ENCODE results near the gene ZNF574.

ZNF574 gene

DNA sequence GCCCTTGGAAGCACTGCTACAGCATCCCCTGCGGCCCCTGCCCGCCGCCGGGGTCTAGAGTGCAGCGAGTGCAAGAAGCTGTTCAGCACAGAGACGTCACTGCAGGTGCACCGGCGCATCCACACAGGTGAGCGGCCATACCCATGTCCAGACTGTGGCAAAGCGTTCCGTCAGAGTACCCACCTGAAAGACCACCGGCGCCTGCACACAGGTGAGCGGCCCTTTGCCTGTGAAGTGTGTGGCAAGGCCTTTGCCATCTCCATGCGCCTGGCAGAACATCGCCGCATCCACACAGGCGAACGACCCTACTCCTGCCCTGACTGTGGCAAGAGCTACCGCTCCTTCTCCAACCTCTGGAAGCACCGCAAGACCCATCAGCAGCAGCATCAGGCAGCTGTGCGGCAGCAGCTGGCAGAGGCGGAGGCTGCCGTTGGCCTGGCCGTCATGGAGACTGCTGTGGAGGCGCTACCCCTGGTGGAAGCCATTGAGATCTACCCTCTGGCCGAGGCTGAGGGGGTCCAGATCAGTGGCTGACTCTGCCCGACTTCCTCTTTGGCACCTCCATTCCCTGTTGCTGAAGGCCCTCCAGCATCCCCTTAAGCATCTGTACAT lies 4.9 kb downstream of the ZNF574 start:
- H3K4me1 ChIP-seq = peaks cover 5% of the 10 kb centered on the region; the same call in 1 of the 2 replicates
- H3K36me3 ChIP-seq (replicated peaks) = peaks cover 42% of the 10 kb centered on the region
- no peak for DNase-seq (ENCODE audit: low spot score in 2 of 2)
- no peak overlapping the region for H3K4me3 ChIP-seq
- in situ Hi-C loops (cut with MboI; ENCODE audit: low sequenced_read_pairs) = no loop called here
- no peaks in the 10 kb centered on the region for H3K27me3 ChIP-seq (ENCODE audit: low read depth)
- no peaks in the 10 kb centered on the region for H3K9me3 ChIP-seq

DNA sequence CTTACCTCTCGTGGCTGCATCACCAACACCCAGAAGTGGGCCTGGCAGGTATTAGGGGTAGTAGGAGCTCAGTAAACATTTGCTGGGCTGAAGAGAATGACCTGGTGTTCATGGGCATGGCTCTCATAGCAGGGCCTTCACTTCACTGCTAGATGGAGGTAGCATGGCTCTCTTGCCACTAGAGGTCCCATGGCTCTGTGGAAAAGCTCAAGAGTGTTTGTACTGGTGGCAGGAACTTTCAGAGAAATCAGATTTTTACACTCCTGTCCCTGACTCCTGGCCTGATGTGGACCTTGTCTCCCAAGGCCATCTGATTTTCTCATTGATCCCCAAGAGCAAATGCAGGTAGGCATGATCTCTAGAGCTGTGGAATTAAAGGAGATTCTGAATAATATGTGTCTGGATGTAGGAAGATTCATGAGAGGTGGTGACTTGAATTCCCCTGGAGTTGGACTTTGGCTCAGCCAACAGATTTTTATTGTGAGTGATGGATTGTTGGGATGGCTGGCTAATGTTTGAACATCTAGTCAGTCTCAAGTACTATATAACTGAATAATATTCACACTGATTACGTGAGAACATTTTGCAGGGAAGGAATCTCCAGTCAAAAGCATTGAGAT lies 5.7 kb downstream of the ZNF574 start:
- DNase-seq (ENCODE audit: low spot score in 2 of 2) = no peak
- Histone ChIP-seq H3K27me3 (ENCODE audit: low read depth) (no peaks in the 10 kb centered on the region), H3K9me3 (no peaks in the 10 kb centered on the region), H3K4me1 (peaks cover 5% of the 10 kb centered on the region; the same call in 1 of the 2 replicates), H3K36me3 (replicated peaks) (peaks cover 42% of the 10 kb centered on the region), H3K4me3 (no peak overlapping the region)
- in situ Hi-C loops (cut with MboI; ENCODE audit: low sequenced_read_pairs) = no loop called here

DNA sequence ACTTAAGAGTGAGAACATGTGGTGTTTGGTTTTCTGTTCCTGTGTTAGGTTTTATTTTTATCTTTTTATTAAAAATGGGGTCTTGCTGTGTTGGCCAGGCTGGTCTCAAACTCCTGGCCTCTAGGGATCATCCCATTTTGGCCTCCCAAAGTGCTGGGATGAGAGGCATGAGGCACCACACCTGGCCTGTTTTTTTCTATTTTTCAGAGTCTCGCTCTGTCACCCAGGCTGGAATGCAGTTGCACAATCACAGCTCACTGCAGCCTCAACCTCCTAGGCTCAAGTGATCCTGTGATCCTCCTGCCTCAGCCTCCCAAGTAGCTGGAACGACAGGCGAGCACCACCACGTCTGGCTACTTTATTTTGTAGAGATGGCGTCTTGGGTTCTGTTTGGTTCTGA lies 7.6 kb downstream of the ZNF574 start:
- Histone ChIP-seq H3K9me3 (no peaks in the 10 kb centered on the region), H3K4me3 (no peak overlapping the region), H3K4me1 (no peaks in the 10 kb centered on the region), H3K36me3 (replicated peaks) (peaks cover 37% of the 10 kb centered on the region), H3K27me3 (ENCODE audit: low read depth) (no peaks in the 10 kb centered on the region)
- DNase-seq (ENCODE audit: low spot score in 2 of 2) = no peak
- in situ Hi-C loops (cut with MboI; ENCODE audit: low sequenced_read_pairs) = no loop called here

DNA sequence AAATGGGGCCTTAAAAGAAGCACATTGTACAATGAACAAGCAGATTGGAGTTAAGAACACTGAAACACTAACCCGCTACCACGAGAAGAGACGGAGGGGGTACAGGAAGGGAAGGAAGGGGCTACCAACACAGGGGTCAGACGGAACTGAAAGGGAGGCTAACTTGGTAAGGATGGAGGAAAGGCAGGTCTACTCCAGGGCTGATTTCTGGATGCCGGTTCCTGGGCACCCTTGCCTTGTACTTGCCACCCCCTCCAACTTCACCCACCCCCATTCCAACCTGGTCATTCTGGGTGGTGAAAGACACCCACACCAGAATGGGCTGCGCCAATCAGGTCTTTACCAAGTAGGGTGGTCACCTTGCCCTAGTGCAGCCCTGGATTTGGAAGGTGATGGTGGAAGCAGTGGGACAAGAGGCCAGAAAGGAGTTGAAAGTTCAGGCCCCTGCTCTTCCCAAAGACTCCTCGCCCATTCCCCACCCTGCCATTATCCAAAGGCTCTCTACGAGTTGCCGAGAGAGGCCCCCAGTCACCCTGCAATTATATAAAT lies 10.3 kb downstream of the ZNF574 start:
- no peak for DNase-seq (ENCODE audit: low spot score in 2 of 2)
- no peaks in the 10 kb centered on the region for H3K9me3 ChIP-seq
- in situ Hi-C loops (cut with MboI; ENCODE audit: low sequenced_read_pairs) = no loop called here
- H3K4me1 ChIP-seq = no peaks in the 10 kb centered on the region
- H3K4me3 ChIP-seq = no peak overlapping the region
- H3K36me3 ChIP-seq (replicated peaks) = peaks cover 10% of the 10 kb centered on the region
- H3K27me3 ChIP-seq (ENCODE audit: low read depth) = no peaks in the 10 kb centered on the region

DNA sequence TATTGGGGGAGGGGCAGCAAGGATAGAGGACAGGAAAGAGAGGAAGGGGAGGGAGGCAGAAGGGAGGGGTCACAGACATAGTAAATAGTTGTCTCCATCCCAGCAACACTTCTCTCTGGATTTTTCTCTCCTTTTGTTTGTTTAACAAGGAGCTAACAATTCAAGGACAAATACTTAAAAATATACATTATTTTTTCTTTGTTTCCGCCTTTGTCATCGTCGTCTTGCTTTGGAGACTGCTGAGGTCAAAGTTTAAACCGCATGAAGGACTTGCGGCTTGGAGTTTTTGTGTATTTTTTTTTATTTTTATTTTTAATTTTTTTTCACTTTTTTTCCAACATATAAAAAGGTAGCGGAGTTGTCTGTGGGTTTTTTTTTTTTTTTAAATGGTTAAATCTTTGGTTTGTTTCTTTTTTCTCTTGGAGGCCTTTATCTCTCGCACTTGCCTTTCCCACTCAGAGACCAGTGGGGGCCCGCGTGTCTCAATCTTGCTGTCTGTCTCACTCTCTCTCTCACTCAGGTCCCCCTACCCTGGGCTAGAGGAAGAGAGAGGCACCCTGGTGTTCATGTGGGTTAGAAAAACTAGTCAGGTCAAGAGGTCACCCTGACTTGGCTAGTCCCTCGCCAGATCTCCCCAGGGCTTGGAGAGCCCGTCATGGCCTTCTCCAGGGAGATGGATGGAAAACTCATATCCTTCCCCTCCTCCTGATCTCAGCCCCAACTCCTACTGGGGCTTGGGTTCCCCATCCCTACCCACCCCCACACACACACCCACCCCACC lies 11.0 kb downstream of the ZNF574 start:
- Histone ChIP-seq H3K27me3 (ENCODE audit: low read depth) (no peaks in the 10 kb centered on the region), H3K9me3 (no peaks in the 10 kb centered on the region), H3K4me3 (no peak overlapping the region), H3K36me3 (replicated peaks) (peaks cover 3% of the 10 kb centered on the region; the same call in 1 of the 2 replicates), H3K4me1 (no peaks in the 10 kb centered on the region)
- in situ Hi-C loops (cut with MboI; ENCODE audit: low sequenced_read_pairs) = no loop called here
- DNase-seq (ENCODE audit: low spot score in 2 of 2) = no peak

DNA sequence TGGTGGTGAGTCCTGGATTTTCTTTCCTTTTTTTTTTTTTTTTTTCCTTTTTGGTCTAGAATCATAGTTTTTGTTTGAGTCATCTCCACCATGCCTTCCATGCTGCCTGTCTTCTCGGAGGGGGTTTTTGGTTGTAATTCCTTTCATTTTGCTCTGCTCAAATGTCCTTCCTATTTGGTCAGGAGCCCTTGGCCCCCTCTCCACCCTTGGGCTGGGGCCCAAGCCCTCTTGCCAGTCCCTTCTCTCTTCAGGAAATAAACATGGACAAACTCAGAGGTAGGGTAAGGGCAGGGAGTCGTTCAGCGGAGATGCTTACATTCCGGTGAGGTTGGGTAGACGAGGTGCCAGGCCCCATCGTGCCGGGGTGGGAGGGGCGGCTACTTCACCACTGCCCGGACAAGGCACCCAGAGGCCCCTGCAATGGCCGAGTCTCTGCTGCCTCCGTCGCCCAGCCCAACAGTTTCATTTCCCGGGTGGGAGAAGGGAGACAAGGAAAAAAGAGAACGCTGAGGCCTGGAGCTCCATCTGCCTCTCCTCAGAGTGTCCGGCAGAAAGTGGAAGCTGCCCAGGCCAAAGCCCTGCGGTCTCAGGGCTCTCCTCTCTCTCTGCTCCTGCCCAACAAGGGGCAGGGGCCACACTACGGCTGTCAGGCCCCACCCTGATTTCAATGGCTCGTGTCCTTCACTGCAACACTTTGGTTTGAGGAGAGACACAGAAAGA lies 12.7 kb downstream of the ZNF574 start:
- no peaks in the 10 kb centered on the region for H3K9me3 ChIP-seq
- H3K27me3 ChIP-seq (ENCODE audit: low read depth) = no peaks in the 10 kb centered on the region
- in situ Hi-C loops (cut with MboI; ENCODE audit: low sequenced_read_pairs) = no loop called here
- no peak for DNase-seq (ENCODE audit: low spot score in 2 of 2)
- no peak overlapping the region for H3K4me3 ChIP-seq
- H3K36me3 ChIP-seq (replicated peaks) = no peaks in the 10 kb centered on the region
- H3K4me1 ChIP-seq = no peaks in the 10 kb centered on the region

DNA sequence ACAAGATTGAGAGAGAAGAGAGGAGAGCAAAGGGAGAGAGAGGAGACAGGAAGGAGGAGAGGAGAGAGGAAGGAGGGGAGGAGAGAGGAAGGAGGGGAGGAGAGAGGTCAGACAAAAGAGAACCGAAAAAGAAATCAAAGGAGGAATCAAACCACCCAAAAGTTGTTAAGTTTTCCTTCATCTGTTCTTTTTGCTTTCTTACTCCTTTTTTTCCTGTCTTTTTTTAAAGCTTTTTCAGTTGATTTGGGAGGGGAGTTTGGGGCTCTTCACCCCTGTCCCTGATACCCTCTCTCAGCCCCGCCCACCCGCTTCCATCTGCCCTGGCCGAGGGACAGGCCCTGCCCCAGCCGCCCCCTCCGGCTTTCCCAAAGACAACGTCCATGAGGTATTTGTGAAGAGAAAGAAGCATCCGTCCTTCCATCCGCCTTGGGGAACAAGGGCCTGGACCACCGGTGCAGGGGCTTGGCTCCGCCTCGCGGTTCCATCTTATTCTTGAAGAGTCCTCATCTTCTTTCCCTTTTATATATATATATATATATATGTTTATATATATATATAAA lies 13.3 kb downstream of the ZNF574 start:
- Histone ChIP-seq H3K36me3 (replicated peaks) (no peaks in the 10 kb centered on the region), H3K4me1 (no peaks in the 10 kb centered on the region), H3K4me3 (no peak overlapping the region), H3K9me3 (no peaks in the 10 kb centered on the region), H3K27me3 (ENCODE audit: low read depth) (no peaks in the 10 kb centered on the region)
- in situ Hi-C loops (cut with MboI; ENCODE audit: low sequenced_read_pairs) = no loop called here
- no peak for DNase-seq (ENCODE audit: low spot score in 2 of 2)

DNA sequence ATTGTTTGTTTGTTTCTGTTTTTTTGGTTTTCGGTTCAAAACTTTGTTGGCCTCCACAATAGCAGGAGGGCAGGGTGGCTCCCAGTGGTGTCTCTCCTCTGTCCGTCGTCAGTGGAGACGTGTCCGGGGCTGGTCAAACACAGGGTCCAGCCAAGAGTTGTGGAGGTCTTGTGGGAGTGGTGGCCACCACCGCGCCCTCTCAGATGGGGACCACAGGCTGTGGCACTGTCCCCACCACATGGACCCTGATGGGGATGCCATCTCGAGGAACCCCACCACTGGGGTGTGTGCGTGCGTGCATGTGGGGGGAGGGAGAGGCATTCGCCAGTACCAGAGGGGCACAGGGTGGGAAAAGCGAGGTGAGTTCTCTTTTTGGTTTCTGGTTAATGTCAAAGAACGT lies 13.8 kb downstream of the ZNF574 start:
- in situ Hi-C loops (cut with MboI; ENCODE audit: low sequenced_read_pairs) = no loop called here
- DNase-seq (ENCODE audit: low spot score in 2 of 2) = no peak
- H3K4me3 ChIP-seq = no peak overlapping the region
- H3K27me3 ChIP-seq (ENCODE audit: low read depth) = no peaks in the 10 kb centered on the region
- no peaks in the 10 kb centered on the region for H3K9me3 ChIP-seq
- no peaks in the 10 kb centered on the region for H3K4me1 ChIP-seq
- no peaks in the 10 kb centered on the region for H3K36me3 ChIP-seq (replicated peaks)

DNA sequence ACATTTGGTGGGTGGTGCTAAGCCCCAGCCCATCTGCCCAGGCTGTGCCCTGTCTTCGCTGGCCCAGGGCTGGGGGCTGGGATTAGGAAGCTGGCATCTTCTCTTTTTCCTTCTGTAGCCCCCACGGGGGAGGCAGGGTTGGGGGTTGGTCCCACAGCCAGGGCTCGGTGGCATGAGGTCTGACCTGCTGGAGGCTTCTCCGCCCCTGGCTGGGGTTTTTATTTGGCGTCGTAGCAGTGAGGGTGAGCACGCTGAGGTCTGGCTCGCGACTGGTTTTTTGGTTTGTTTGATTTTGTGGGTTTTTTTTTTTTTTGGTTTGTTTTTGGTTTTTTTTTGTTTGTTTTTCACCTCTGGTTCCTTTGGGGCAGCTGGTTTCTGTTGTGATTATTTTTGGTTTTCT lies 14.7 kb downstream of the ZNF574 start:
- in situ Hi-C loops (cut with MboI; ENCODE audit: low sequenced_read_pairs) = no loop called here
- Histone ChIP-seq H3K4me1 (no peaks in the 10 kb centered on the region), H3K9me3 (no peaks in the 10 kb centered on the region)

DNA sequence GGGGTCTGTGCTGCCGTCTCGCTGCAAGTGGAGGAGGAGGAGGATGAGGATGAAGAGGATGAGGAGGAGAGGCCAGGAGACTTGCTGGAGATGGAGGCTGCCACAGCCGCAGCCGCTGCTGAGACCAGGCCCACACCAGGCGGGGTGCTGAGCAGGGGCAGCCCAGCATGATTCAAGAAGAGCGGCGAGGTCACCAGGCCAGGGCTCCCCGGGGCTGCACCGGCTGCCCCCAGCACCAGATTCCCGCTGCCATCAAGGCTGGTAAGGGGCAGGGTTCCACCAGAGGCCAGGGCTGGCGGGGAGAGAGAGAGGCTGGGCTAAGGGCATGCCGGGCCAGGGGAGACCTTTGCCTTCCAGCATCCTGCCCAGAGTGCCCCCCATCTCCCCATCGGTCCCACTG lies 15.3 kb downstream of the ZNF574 start:
- Histone ChIP-seq H3K36me3 (replicated peaks) (no peaks in the 10 kb centered on the region), H3K4me3 (no peak overlapping the region), H3K27me3 (ENCODE audit: low read depth) (no peaks in the 10 kb centered on the region), H3K4me1 (no peaks in the 10 kb centered on the region), H3K9me3 (no peaks in the 10 kb centered on the region)
- DNase-seq (ENCODE audit: low spot score in 2 of 2) = no peak
- in situ Hi-C loops (cut with MboI; ENCODE audit: low sequenced_read_pairs) = no loop called here

More for the DNA sequence above, 14.7 kb downstream of the ZNF574 start:
- Histone ChIP-seq H3K36me3 (replicated peaks) (no peaks in the 10 kb centered on the region), H3K27me3 (ENCODE audit: low read depth) (no peaks in the 10 kb centered on the region), H3K4me3 (no peak overlapping the region)
- no peak for DNase-seq (ENCODE audit: low spot score in 2 of 2)

DNA sequence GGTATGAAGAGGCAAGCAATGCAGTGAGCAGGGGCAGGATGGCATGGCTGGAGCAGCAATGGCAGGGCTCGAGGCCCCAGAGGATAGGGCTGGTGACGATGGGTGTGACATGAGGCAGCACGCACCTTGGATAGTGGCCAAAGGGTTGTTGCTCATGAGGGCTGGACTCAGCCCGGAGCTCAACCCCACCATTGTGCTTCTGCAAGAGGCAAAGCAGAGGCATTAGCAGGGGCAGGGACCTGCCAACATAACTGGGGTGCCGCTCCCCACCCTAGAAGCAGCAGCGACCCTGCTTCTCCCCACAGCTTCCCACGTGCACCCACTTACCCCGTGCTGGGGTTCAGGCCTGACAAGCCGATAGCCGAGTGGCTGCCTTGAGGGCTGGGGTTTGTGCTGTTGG lies 15.8 kb downstream of the ZNF574 start:
- no peak for DNase-seq (ENCODE audit: low spot score in 2 of 2)
- in situ Hi-C loops (cut with MboI; ENCODE audit: low sequenced_read_pairs) = no loop called here
- no peak overlapping the region for H3K4me3 ChIP-seq
- no peaks in the 10 kb centered on the region for H3K27me3 ChIP-seq (ENCODE audit: low read depth)
- no peaks in the 10 kb centered on the region for H3K9me3 ChIP-seq
- H3K4me1 ChIP-seq = no peaks in the 10 kb centered on the region
- no peaks in the 10 kb centered on the region for H3K36me3 ChIP-seq (replicated peaks)

DNA sequence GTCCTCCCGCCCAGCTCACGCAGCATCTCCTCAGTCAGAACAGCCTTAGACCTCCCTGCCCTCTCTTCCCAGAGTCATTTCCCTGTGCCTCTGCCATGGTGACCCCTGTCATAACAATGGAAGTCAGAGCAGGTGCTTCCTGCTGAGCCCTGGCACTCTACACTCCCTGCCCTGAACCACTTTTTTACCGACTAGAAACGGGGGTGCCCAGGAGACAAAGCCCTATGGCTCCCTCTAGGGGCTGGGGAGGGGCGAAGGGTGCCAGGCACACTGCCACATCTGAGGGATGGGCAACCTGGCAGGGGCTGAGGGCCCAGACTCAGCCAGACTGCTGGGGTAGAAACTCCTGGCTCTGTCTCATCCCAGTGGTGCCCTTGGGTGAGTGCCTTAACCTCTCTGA lies 16.4 kb downstream of the ZNF574 start:
- Histone ChIP-seq H3K4me1 (no peaks in the 10 kb centered on the region), H3K27me3 (ENCODE audit: low read depth) (no peaks in the 10 kb centered on the region), H3K4me3 (no peak overlapping the region), H3K9me3 (no peaks in the 10 kb centered on the region), H3K36me3 (replicated peaks) (no peaks in the 10 kb centered on the region)
- peak in 1 of 2 experiments; percentile 39 for DNase-seq (ENCODE audit: low spot score in 2 of 2)
- in situ Hi-C loops (cut with MboI; ENCODE audit: low sequenced_read_pairs) = no loop called here

DNA sequence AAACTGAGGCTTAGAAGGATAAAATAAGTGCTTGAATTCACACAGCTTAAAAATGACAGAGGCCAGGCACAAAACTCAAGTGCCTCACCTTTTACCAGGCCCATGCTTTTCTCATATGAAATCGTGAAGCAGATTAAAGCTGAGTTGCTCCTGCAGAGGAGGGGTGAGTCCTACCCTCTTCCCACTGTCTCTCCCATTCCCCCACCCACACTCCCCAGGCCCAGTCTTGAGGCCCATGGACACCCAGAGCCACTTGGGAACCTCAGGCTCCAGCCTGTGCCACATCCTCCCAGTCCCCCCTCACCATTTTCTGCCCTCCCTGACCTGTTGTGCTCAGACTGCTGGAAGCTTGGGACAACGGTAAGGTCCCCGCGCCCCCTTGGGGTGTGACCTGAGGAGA lies 17.5 kb downstream of the ZNF574 start:
- no peak for DNase-seq (ENCODE audit: low spot score in 2 of 2)
- Histone ChIP-seq H3K27me3 (ENCODE audit: low read depth) (no peaks in the 10 kb centered on the region), H3K4me3 (no peak overlapping the region), H3K36me3 (replicated peaks) (no peaks in the 10 kb centered on the region), H3K4me1 (no peaks in the 10 kb centered on the region), H3K9me3 (no peaks in the 10 kb centered on the region)
- in situ Hi-C loops (cut with MboI; ENCODE audit: low sequenced_read_pairs) = no loop called here
